Putamen (tissue), 1 donor: ENCODE results near the gene CAPRIN1.
A peak's percentile ranks its signal among the peaks of the same experiment; 100 is the strongest.
"Not testable (repeated sequence)": the region's sequence is repeated elsewhere in the genome, so short reads cannot be mapped to it uniquely, and the experiment has no call there.

Source experiments
- DNase-seq: peaks from one replicate; pipeline ENCODE4 v3.0.0-alpha.2; 2016; ENCODE audit warnings: low spot score

The CAPRIN1 gene

GRCh38 chr11:34086554-34087283 is 35.2 kb downstream of the CAPRIN1 start:
- no peak for DNase-seq

- no peak for DNase-seq
Observed at GRCh38 chr11:34091825-34092224, 40.3 kb downstream of the CAPRIN1 start.

GRCh38 chr11:34094900-34095299 is 43.4 kb downstream of the CAPRIN1 start:
- not testable (repeated sequence) for DNase-seq

GRCh38 chr11:34098813-34099212 is 47.3 kb downstream of the CAPRIN1 start:
- DNase-seq, result no peak

- no peak for DNase-seq
Observed at GRCh38 chr11:34104680-34105078, 53.1 kb downstream of the CAPRIN1 start.

- peak; percentile 96 for DNase-seq
Observed at GRCh38 chr11:34105079-34105956, 53.8 kb downstream of the CAPRIN1 start, which contains the start of gene NAT10. NAT10 (plus strand) TSS chr11:34105629; CDS start chr11:34108226, 2,597 bp downstream.

- no peak for DNase-seq
Observed at GRCh38 chr11:34105957-34106504, 54.5 kb downstream of the CAPRIN1 start.

- DNase-seq, result no peak
Observed at GRCh38 chr11:34111722-34112270, 60.3 kb downstream of the CAPRIN1 start.

GRCh38 chr11:34114014-34114413 is 62.5 kb downstream of the CAPRIN1 start:
- no peak for DNase-seq

- DNase-seq, result no peak
Observed at GRCh38 chr11:34114471-34114870, 62.9 kb downstream of the CAPRIN1 start.

- no peak for DNase-seq
Observed at GRCh38 chr11:34120651-34121050, 69.1 kb downstream of the CAPRIN1 start.

GRCh38 chr11:34124885-34125668 is 73.5 kb downstream of the CAPRIN1 start:
- DNase-seq, result no peak

- DNase-seq, result no peak
Observed at GRCh38 chr11:34126959-34127848, 75.7 kb downstream of the CAPRIN1 start.

- no peak for DNase-seq
Observed at GRCh38 chr11:34128824-34129223, 77.3 kb downstream of the CAPRIN1 start.

- no peak for DNase-seq
Observed at GRCh38 chr11:34132261-34132965, 80.9 kb downstream of the CAPRIN1 start.

- no peak for DNase-seq
Observed at GRCh38 chr11:34134765-34135164, 83.2 kb downstream of the CAPRIN1 start.

GRCh38 chr11:34135439-34135838 is 83.9 kb downstream of the CAPRIN1 start:
- DNase-seq, result no peak

GRCh38 chr11:34136420-34136819 is 84.9 kb downstream of the CAPRIN1 start:
- DNase-seq, result no peak

- DNase-seq, result no peak
Observed at GRCh38 chr11:34139346-34139745, 87.8 kb downstream of the CAPRIN1 start.

- no peak for DNase-seq
Observed at GRCh38 chr11:34140149-34140548, 88.6 kb downstream of the CAPRIN1 start.
